ENCODE data around the gene PXN.

The PXN gene

GRCh38 chr12:120266180-120266870 is 795 bp upstream of the PXN start:
- TF ChIP-seq CTCF (IDR thresholded peaks at IDR 0.05) (no peak), ZFX (IDR thresholded peaks at IDR 0.05; ENCODE audit: borderline replicate concordance) (no peak)
- H3K27ac ChIP-seq = no peak overlapping the region

- H3K27ac ChIP-seq = peak overlapping the region; percentile 49
- TF ChIP-seq ZFX (IDR thresholded peaks at IDR 0.05; ENCODE audit: borderline replicate concordance) (no peak), CTCF (IDR thresholded peaks at IDR 0.05) (no peak)
Observed at GRCh38 chr12:120264904-120265472, 542 bp downstream of the PXN start.

GRCh38 chr12:120264086-120264903 is 1.2 kb downstream of the PXN start:
- TF ChIP-seq CTCF (IDR thresholded peaks at IDR 0.05) (no peak), ZFX (IDR thresholded peaks at IDR 0.05; ENCODE audit: borderline replicate concordance) (no peak)
- H3K27ac ChIP-seq = peak overlapping the region; percentile 31

GRCh38 chr12:120263748-120264085 is 1.8 kb downstream of the PXN start:
- H3K27ac ChIP-seq = peak overlapping the region; percentile 31
- no peak for TF ChIP-seq ZFX (IDR thresholded peaks at IDR 0.05; ENCODE audit: borderline replicate concordance)
- TF ChIP-seq CTCF (IDR thresholded peaks at IDR 0.05) = no peak

- TF ChIP-seq ZFX (IDR thresholded peaks at IDR 0.05; ENCODE audit: borderline replicate concordance) = no peak
- peak overlapping the region; percentile 31; the same call in 1 of the 2 replicates for H3K27ac ChIP-seq
Observed at GRCh38 chr12:120262852-120263747, 2.4 kb downstream of the PXN start.

- H3K27ac ChIP-seq = peak overlapping the region; percentile 31; the same call in 1 of the 2 replicates
- no peak for TF ChIP-seq CTCF (IDR thresholded peaks at IDR 0.05)
- no peak for TF ChIP-seq ZFX (IDR thresholded peaks at IDR 0.05; ENCODE audit: borderline replicate concordance)
Observed at GRCh38 chr12:120261951-120262851, 3.3 kb downstream of the PXN start.
